BLaER1 treated with 17β-estradiol and CSF1 and Interleukin-3, amounts not matched to agents 10 nM and 100 nM (cell line): ENCODE results near the gene SMARCD2.

Experiments
- H3K27ac ChIP-seq, 11 experiments: shearing (Covaris generic); formaldehyde crosslinking; 2 replicates each; pipeline ENCODE4 v1.8.1; 2022
- H3K27me3 ChIP-seq, 11 experiments: shearing (Covaris generic); formaldehyde crosslinking; 2 replicates each; pipeline ENCODE4 v1.8.1; 2022
- H3K36me3 ChIP-seq, 11 experiments: shearing (Covaris generic); formaldehyde crosslinking; 2 replicates each; pipeline ENCODE4 v1.8.1; 2022
- H3K4me1 ChIP-seq, 10 experiments: shearing (Covaris generic); formaldehyde crosslinking; 2 replicates each; pipeline ENCODE4 v1.8.1; 2022
- H3K4me2 ChIP-seq, 11 experiments: shearing (Covaris generic); formaldehyde crosslinking; 2 replicates each; pipeline ENCODE4 v1.8.1; 2022
- H3K4me3 ChIP-seq, 10 experiments: shearing (Covaris generic); formaldehyde crosslinking; 2 replicates each; pipeline ENCODE4 v1.8.1; 2022
- H3K9ac ChIP-seq, 11 experiments: shearing (Covaris generic); formaldehyde crosslinking; 2 replicates each; pipeline ENCODE4 v1.8.1; 2022
- H3K9me3 ChIP-seq, 11 experiments: shearing (Covaris generic); formaldehyde crosslinking; replicated peaks in 1 of 11; 2 replicates each; pipeline ENCODE4 v1.8.1; 2022
- H4K20me1 ChIP-seq, 11 experiments: shearing (Covaris generic); formaldehyde crosslinking; 2 replicates each; pipeline ENCODE4 v1.8.1; 2022
- Cebpa-rat ChIP-seq, 11 experiments: shearing (Covaris generic); IDR thresholded peaks; 2 replicates each; pipeline ENCODE4 v1.8.1; 2022

Gene SMARCD2

GRCh38 chr17:63840591-63841349 lies 1.7 kb downstream of the SMARCD2 start:
- Histone ChIP-seq H3K27me3 (no peaks in the 10 kb centered on the region), H3K4me3 (peak overlapping the region; percentile 78 to 100 (median 95)), H3K9ac (peak overlapping the region; percentile 93 to 99 (median 96)), H3K4me1 (peaks cover 54 to 79% (median 75%) of the 10 kb centered on the region in 10 experiments), H4K20me1 (peaks cover 52 to 67% (median 62%) of the 10 kb centered on the region in 11 experiments), H3K27ac (peak overlapping the region; percentile 45 to 98 (median 96)), H3K36me3 (peaks cover 19 to 32% (median 27%) of the 10 kb centered on the region in 11 experiments), H3K4me2 (peak overlapping the region; percentile 97 to 100 (median 99)), H3K9me3 (no peaks in the 10 kb centered on the region)
- no peak for TF ChIP-seq Cebpa-rat (IDR thresholded peaks at IDR 0.05)

DNA sequence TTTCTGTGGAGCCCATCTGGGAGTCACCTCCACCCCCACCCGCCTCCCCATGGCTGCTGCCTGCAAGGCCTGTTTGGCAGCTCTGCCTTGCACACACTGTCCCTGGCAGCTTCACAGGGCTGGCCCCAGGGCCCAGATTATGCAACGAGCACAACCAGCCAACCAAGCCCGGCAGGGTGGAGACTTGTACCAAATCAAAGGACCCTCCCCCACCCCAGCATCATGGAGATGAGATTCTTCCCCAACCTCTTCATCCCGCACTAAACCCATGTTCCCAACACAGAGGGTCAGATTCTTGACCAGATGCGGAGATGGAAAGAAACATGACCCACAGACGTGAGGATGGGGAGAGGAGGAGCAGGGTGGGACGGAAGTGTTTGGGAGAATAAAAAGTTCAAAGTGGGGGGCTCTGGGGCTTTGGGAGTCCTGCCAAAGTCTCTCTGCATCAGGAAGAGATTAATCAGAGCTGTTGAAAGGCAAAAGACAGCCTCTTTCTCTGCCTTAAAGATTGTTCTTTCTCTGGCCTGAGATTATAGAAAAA lies 3.8 kb downstream of the SMARCD2 start:
- H3K36me3 ChIP-seq, result peaks cover 35 to 53% (median 45%) of the 10 kb centered on the region in 11 experiments
- peak overlapping the region; percentile 97 to 100 (median 99) for H3K4me2 ChIP-seq
- H3K27me3 ChIP-seq, result no peaks in the 10 kb centered on the region
- peak overlapping the region; percentile 7 to 100 (median 94); a peak in 18 of 20 replicates for H3K4me3 ChIP-seq
- TF ChIP-seq Cebpa-rat (IDR thresholded peaks at IDR 0.05), result peak in 4 of 11 experiments; percentile 45 to 82 (median 56); a peak in 6 of 22 replicates
- no peaks in the 10 kb centered on the region for H3K9me3 ChIP-seq
- H3K9ac ChIP-seq, result peak overlapping the region; percentile 93 to 99 (median 96)
- peaks cover 58 to 86% (median 78%) of the 10 kb centered on the region in 11 experiments for H4K20me1 ChIP-seq
- H3K27ac ChIP-seq, result peak overlapping the region in 10 of 11 experiments; percentile 27 to 98 (median 96); a peak in 19 of 22 replicates
- H3K4me1 ChIP-seq, result peaks cover 63 to 80% (median 76%) of the 10 kb centered on the region in 10 experiments

- Histone ChIP-seq H3K27ac (peak overlapping the region in 9 of 11 experiments; percentile 1 to 98 (median 96); a peak in 17 of 22 replicates), H3K9me3 (no peaks in the 10 kb centered on the region), H3K4me1 (peaks cover 64 to 84% (median 80%) of the 10 kb centered on the region in 10 experiments), H4K20me1 (peaks cover 58 to 93% (median 84%) of the 10 kb centered on the region in 11 experiments), H3K9ac (peak overlapping the region; percentile 93 to 99 (median 96); a peak in 19 of 22 replicates), H3K27me3 (no peaks in the 10 kb centered on the region), H3K4me2 (peak overlapping the region; percentile 97 to 100 (median 99)), H3K36me3 (peaks cover 41 to 59% (median 51%) of the 10 kb centered on the region in 11 experiments), H3K4me3 (peak overlapping the region in 6 of 10 experiments; percentile 78 to 100 (median 96); a peak in 7 of 20 replicates)
- no peak for TF ChIP-seq Cebpa-rat (IDR thresholded peaks at IDR 0.05)
Observed at GRCh38 chr17:63837962-63838600, 4.4 kb downstream of the SMARCD2 start.

GRCh38 chr17:63837480-63837879 lies 5.0 kb downstream of the SMARCD2 start:
- Histone ChIP-seq H3K36me3 (peaks cover 47 to 65% (median 57%) of the 10 kb centered on the region in 11 experiments), H3K27ac (peak overlapping the region in 9 of 11 experiments; percentile 1 to 98 (median 95); a peak in 12 of 22 replicates), H3K4me3 (0 out of 20 replicates have a peak overlapping the region, but pooled peaks of 2 of the 10 experiments have one; percentile 7 to 78), H3K9ac (peak overlapping the region in 8 of 11 experiments; percentile 28 to 99 (median 96); a peak in 12 of 22 replicates), H3K4me2 (peak overlapping the region; percentile 31 to 100 (median 99); a peak in 21 of 22 replicates), H3K27me3 (no peaks in the 10 kb centered on the region), H3K9me3 (no peaks in the 10 kb centered on the region), H4K20me1 (peaks cover 58 to 99% (median 90%) of the 10 kb centered on the region in 11 experiments), H3K4me1 (peaks cover 64 to 90% (median 85%) of the 10 kb centered on the region in 10 experiments)
- TF ChIP-seq Cebpa-rat (IDR thresholded peaks at IDR 0.05), result no peak

GRCh38 chr17:63836811-63837210 lies 5.7 kb downstream of the SMARCD2 start:
- Histone ChIP-seq H3K27ac (peak overlapping the region in 4 of 11 experiments; percentile 15 to 97 (median 54); a peak in 3 of 22 replicates), H4K20me1 (peaks cover 58 to 99% (median 94%) of the 10 kb centered on the region in 11 experiments), H3K36me3 (peaks cover 54 to 72% (median 64%) of the 10 kb centered on the region in 11 experiments), H3K4me1 (peaks cover 65 to 97% (median 91%) of the 10 kb centered on the region in 10 experiments), H3K4me2 (peak overlapping the region in 6 of 11 experiments; percentile 97 to 100 (median 100); a peak in 6 of 22 replicates), H3K9me3 (no peaks in the 10 kb centered on the region), H3K9ac (peak overlapping the region in 4 of 11 experiments; percentile 13 to 97 (median 94); a peak in 3 of 22 replicates), H3K27me3 (no peaks in the 10 kb centered on the region), H3K4me3 (no peak overlapping the region)
- no peak for TF ChIP-seq Cebpa-rat (IDR thresholded peaks at IDR 0.05)

GRCh38 chr17:63835167-63835720 lies 7.2 kb downstream of the SMARCD2 start:
- peak overlapping the region; percentile 21 to 79 (median 59) for H3K4me2 ChIP-seq
- peak overlapping the region in 7 of 11 experiments; percentile 7 to 75 (median 32); a peak in 9 of 22 replicates for H3K27ac ChIP-seq

DNA sequence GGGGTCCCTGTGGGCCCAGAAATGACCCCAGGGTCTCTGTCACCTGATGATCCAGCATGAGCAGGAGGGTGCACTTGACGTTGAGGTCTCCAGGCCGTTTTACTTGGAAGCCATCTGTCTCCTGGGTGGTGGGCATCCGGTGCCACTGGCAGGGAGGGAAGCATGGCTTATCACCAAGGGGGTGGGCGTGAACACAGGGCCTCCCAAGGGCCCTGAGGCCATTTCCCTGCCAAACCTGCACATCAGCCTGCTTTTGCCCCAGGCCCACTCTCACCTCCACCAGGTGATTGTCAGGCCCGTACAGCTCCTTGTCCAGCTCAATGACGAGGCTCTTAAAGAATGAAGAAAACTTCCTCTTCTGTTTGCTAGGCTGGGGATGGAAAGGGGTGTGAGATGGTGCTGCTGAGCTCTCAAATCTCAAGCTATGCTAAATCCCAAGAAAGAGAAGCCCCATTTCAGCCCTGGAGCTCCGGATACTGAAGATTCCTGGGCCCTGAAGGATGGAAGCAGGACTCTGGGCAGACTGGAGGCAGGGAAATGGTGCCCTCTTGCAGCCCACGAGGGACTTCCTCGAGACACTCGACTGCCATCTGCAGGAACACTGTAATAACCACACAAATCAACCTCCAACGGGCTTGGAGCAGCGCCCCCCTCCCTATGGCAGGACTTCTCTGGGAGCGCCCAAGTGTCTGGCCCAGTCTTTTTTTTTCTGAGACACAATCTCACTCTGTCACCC lies 7.9 kb downstream of the SMARCD2 start:
- Histone ChIP-seq H3K4me1 (peaks cover 58 to 99% (median 93%) of the 10 kb centered on the region in 10 experiments), H4K20me1 (peaks cover 43 to 99% (median 94%) of the 10 kb centered on the region in 11 experiments), H3K4me2 (peak overlapping the region; percentile 39 to 79 (median 64)), H3K9ac (peak overlapping the region in 9 of 11 experiments; percentile 5 to 64 (median 37); a peak in 15 of 22 replicates), H3K27ac (peak overlapping the region in 9 of 11 experiments; percentile 46 to 75 (median 65); a peak in 19 of 22 replicates), H3K9me3 (no peaks in the 10 kb centered on the region), H3K36me3 (peaks cover 76 to 89% (median 86%) of the 10 kb centered on the region in 11 experiments), H3K4me3 (no peak overlapping the region), H3K27me3 (no peaks in the 10 kb centered on the region)
- no peak for TF ChIP-seq Cebpa-rat (IDR thresholded peaks at IDR 0.05)

More at GRCh38 chr17:63835167-63835720, 7.2 kb downstream of the SMARCD2 start:
- TF ChIP-seq Cebpa-rat (IDR thresholded peaks at IDR 0.05), result no peak
- Histone ChIP-seq H4K20me1 (peaks cover 44 to 99% (median 93%) of the 10 kb centered on the region in 11 experiments), H3K36me3 (peaks cover 70 to 82% (median 80%) of the 10 kb centered on the region in 11 experiments), H3K27me3 (no peaks in the 10 kb centered on the region), H3K4me1 (peaks cover 61 to 99% (median 93%) of the 10 kb centered on the region in 10 experiments), H3K9me3 (no peaks in the 10 kb centered on the region), H3K9ac (peak overlapping the region in 7 of 11 experiments; percentile 19 to 50 (median 26); a peak in 9 of 22 replicates), H3K4me3 (no peak overlapping the region; a peak in 1 of 20 replicates)
